HepG2 (cell line): Measurements from ENCODE around the gene SLC4A11. TPM values are rescaled to one million over a fixed set of nuclear protein-coding genes. Genes with fewer than 3 reads are reported as not detected.
A peak's percentile ranks its signal among the peaks of the same experiment; 100 is the strongest.

Experiments
- ATAD3A ChIP-seq: sonication (generic); formaldehyde crosslinking; IDR thresholded peaks from 2 replicates; pipeline ENCODE4 v1.4.0; 2020; ENCODE audit warnings: missing genetic modification reagents
- E2F2 ChIP-seq: sonication (generic); formaldehyde crosslinking; IDR thresholded peaks from 2 replicates; pipeline ENCODE4 v1.4.0; 2020; ENCODE audit warnings: missing genetic modification reagents, borderline replicate concordance
- KDM6A ChIP-seq: IDR thresholded peaks from 2 replicates; pipeline ENCODE4 v1.6.1; 2016; ENCODE audit warnings: low read depth
- LBX2 ChIP-seq: sonication (generic); formaldehyde crosslinking; IDR thresholded peaks from 2 replicates; pipeline ENCODE4 v1.5.0; 2020; ENCODE audit warnings: missing genetic modification reagents, mild to moderate bottlenecking, borderline replicate concordance
- MTA3 ChIP-seq: sonication (generic); formaldehyde crosslinking; IDR thresholded peaks from 2 replicates; pipeline ENCODE4 v1.4.0; 2020; ENCODE audit warnings: missing genetic modification reagents
- PLSCR1 ChIP-seq: sonication (generic); formaldehyde crosslinking; IDR thresholded peaks from 2 replicates; pipeline ENCODE4 v1.5.0; 2020; ENCODE audit warnings: missing genetic modification reagents, mild to moderate bottlenecking, borderline replicate concordance
- PREB ChIP-seq: sonication (generic); formaldehyde crosslinking; IDR thresholded peaks from 2 replicates; pipeline ENCODE4 v1.4.0; 2020; ENCODE audit warnings: missing genetic modification reagents
- SMARCC2 ChIP-seq: fragments of 450-650 bp; IDR thresholded peaks from 2 replicates; pipeline ENCODE4 v1.6.1; 2017; ENCODE audit warnings: antibody characterized with exemption, mild to moderate bottlenecking
- SP1 ChIP-seq, 2 experiments: fragments of 450-650 bp in 1 of 2; sonication (generic) in 1 of 2; formaldehyde crosslinking in 1 of 2; IDR thresholded peaks; 2 replicates each; pipeline versions ENCODE4 v1.4.0 to v1.6.1; 2016 to 2020; ENCODE audit warnings: missing genetic modification reagents in 1 of 2
- SRSF1 ChIP-seq: fragments of 200-400 bp; formaldehyde crosslinking; optimal IDR thresholded peaks from 2 replicates; pipeline ENCODE3; 2017; ENCODE audit warnings: mild to moderate bottlenecking, low read depth, low read length, moderate library complexity
- SRSF4 ChIP-seq: fragments of 200-400 bp; formaldehyde crosslinking; IDR thresholded peaks from one replicate; pipeline ENCODE4 v1.6.1; 2018; ENCODE audit warnings: mild to moderate bottlenecking, low read depth, low read length, moderate library complexity; ENCODE audit not compliant: poor library complexity, severe bottlenecking
- TFDP1 ChIP-seq: IDR thresholded peaks from 2 replicates; pipeline ENCODE4 v1.6.1; 2016; ENCODE audit warnings: missing compliant biosample characterization, missing genetic modification reagents, borderline replicate concordance
- ZEB1 ChIP-seq: IDR thresholded peaks from 2 replicates; pipeline ENCODE4 v1.6.1; 2012; ENCODE audit warnings: mild to moderate bottlenecking, low read depth, inconsistent platforms; ENCODE audit not compliant: insufficient replicate concordance
- ZHX1 ChIP-seq: sonication (generic); formaldehyde crosslinking; IDR thresholded peaks from 2 replicates; pipeline ENCODE4 v1.8.1; 2022; ENCODE audit warnings: low read depth, mild to moderate bottlenecking, missing genetic modification reagents
- ZNF510 ChIP-seq: sonication (generic); formaldehyde crosslinking; IDR thresholded peaks from 2 replicates; pipeline ENCODE4 v1.4.0; 2020; ENCODE audit warnings: low read depth, mild to moderate bottlenecking, missing genetic modification reagents
- ZNF790 ChIP-seq: sonication (generic); formaldehyde crosslinking; IDR thresholded peaks from 2 replicates; pipeline ENCODE4 v1.8.0; 2022; ENCODE audit warnings: missing genetic modification reagents, mild to moderate bottlenecking, borderline replicate concordance
- ZXDC ChIP-seq: sonication (generic); formaldehyde crosslinking; IDR thresholded peaks from 2 replicates; pipeline ENCODE4 v1.5.0; 2020; ENCODE audit warnings: mild to moderate bottlenecking, missing genetic modification reagents
- polyA plus RNA-seq, 8 experiments: library from polyadenylated mRNA; depleted of rRNA in 3 of 8; stranded (reverse) in 7 of 8; unstranded in 1 of 8; fragments of >200 nt; fragmentation: Illumina TruSeq in 4 of 8; extraction: Trizol in 4 of 8; gene quantifications; 2 replicates each; pipeline versions ENCODE4 v1.2.1 to v1.2.3, GENCODE V29; 2011 to 2016; ENCODE audit warnings: low read depth in 4 of 8, missing spikeins in 1 of 8, mixed read lengths in 1 of 8; ENCODE audit not compliant: insufficient read depth in 1 of 8
- total RNA-seq, 5 experiments: library from RNA; depleted of rRNA; stranded (reverse); fragments of >200 nt; fragmentation: Illumina TruSeq; extraction: Trizol; gene quantifications; 2 replicates each; pipeline ENCODE4 v1.2.3, GENCODE V29; 2016; ENCODE audit warnings: low read depth in 1 of 5

SLC4A11 gene
- total and polyA plus RNA-seq, 2 of the 13 experiments (the other 11 are each of a cell fraction or from before 2014, with no cell fraction given), result 3.9 to 27.0 TPM

- TF ChIP-seq KDM6A (no peak), ZNF790 (CRISPR knock-in tag) (no peak; the same call in none of the 2 replicates), TFDP1 (peak; percentile 49; the same call in 1 of the 2 replicates), SRSF1 (peak; percentile 86), MTA3 (no peak), ZHX1 (CRISPR knock-in tag) (0 out of 2 replicates have a peak, but pooled peaks have one; percentile 47), SMARCC2 (peak; percentile 50; the same call in 1 of the 2 replicates), PREB (CRISPR knock-in tag) (no peak), E2F2 (peak; percentile 86; the same call in 1 of the 2 replicates), LBX2 (CRISPR knock-in tag) (peak; percentile 95), PLSCR1 (CRISPR knock-in tag) (peak; percentile 90), ATAD3A (CRISPR knock-in tag) (no peak), SP1 (IDR thresholded peaks at IDR 0.05) (no peak), SP1 (CRISPR knock-in tag; IDR thresholded peaks at IDR 0.05) (peak; percentile 99), ZEB1 (peak; percentile 82), SRSF4 (peak; percentile 65), ZNF510 (CRISPR knock-in tag) (peak; percentile 96), ZXDC (CRISPR knock-in tag) (peak; percentile 86; the same call in 1 of the 2 replicates)
Observed at GRCh38 chr20:3204124-3204794, 34.7 kb downstream of the SLC4A11 start, which contains the start of gene DDRGK1 (continued).
